Measurements from ENCODE around the gene CBL. TPM values are rescaled to one million over a fixed set of nuclear protein-coding genes. Genes with fewer than 3 reads are reported as not detected.

The CBL gene
- total RNA-seq, 1 experiment from 2014 or later, result 56.4 TPM

- H2AFZ ChIP-seq (ENCODE audit: low read length), result no peak overlapping the region
- no peak overlapping the region for H3K4me2 ChIP-seq (ENCODE audit: insufficient read depth, insufficient read length, low read length)
- no peak overlapping the region for H3K18ac ChIP-seq (ENCODE audit: insufficient read length, low read depth, low read length)
- H2BK20ac ChIP-seq (ENCODE audit: low read depth, low read length, poor library complexity, severe bottlenecking), result no peak overlapping the region
- H3K79me1 ChIP-seq (ENCODE audit: insufficient read depth, low read depth, low read length, poor library complexity, severe bottlenecking), result no peaks in the 10 kb centered on the region
- no peak overlapping the region for H3K9ac ChIP-seq (ENCODE audit: extremely low read depth, insufficient read length, low read length)
- no peak for TF ChIP-seq CTCF (conservative IDR thresholded peaks at IDR 0.05)
- Mint-ChIP-seq H3K4me1 (peaks cover 21 to 34% of the 10 kb centered on the region in 2 experiments), H3K9me3 (no peaks in the 10 kb centered on the region; a peak in 1 of 5 replicates), H3K27me3 (ENCODE audit: low read depth) (no peaks in the 10 kb centered on the region; the same call in none of the 2 replicates), H3K27ac (no peak overlapping the region), H3K36me3 (ENCODE audit: insufficient read depth in 1 of 3, low read depth in 3 of 3) (no peaks in the 10 kb centered on the region; a peak in 1 of 7 replicates), H3K4me3 (peak overlapping the region in 1 of 2 experiments; percentile 18; a peak in 1 of 5 replicates)
- H3K4ac ChIP-seq (ENCODE audit: low read depth, low read length), result no peak overlapping the region
- no peak overlapping the region for H2BK15ac ChIP-seq (ENCODE audit: low read depth, low read length)
- no peak overlapping the region for H2AK5ac ChIP-seq (ENCODE audit: insufficient read length, low read length)
- H3K14ac ChIP-seq (ENCODE audit: insufficient read depth, low read length), result no peak overlapping the region; the same call in 1 of the 2 replicates
- WGBS (ENCODE audit: extremely low coverage, insufficient read length, low lambda C conversion rate), result no CpG with 5 or more reads among the region's 7 CpGs
- no peaks in the 10 kb centered on the region for H3K9me3 ChIP-seq (ENCODE audit: control insufficient read depth, low read depth, low read length)
- no peaks in the 10 kb centered on the region for H4K20me1 ChIP-seq (ENCODE audit: control insufficient read depth, insufficient read depth, insufficient read length)
- no peak for DNase-seq
- no peak overlapping the region for H2BK12ac ChIP-seq (ENCODE audit: insufficient read length, low read depth, low read length)
- H2BK5ac ChIP-seq (ENCODE audit: insufficient read length, low read length), result no peak overlapping the region
- H4K8ac ChIP-seq (replicated peaks; ENCODE audit: insufficient read length, low read depth, low read length), result no peak overlapping the region
- H3K23me2 ChIP-seq (ENCODE audit: insufficient read length, low read depth, low read length, poor library complexity, severe bottlenecking), result no peaks in the 10 kb centered on the region
- H4K91ac ChIP-seq (ENCODE audit: insufficient read length, low read depth, low read length), result no peak overlapping the region
- no peaks in the 10 kb centered on the region for H3K79me2 ChIP-seq (ENCODE audit: insufficient read depth, low read length)
- no peaks in the 10 kb centered on the region for H3K27me3 ChIP-seq (ENCODE audit: insufficient read depth, low read length)
- H3K27ac ChIP-seq (ENCODE audit: insufficient read length, low read depth, low read length), result no peak overlapping the region
- no peak overlapping the region for H3T11ph ChIP-seq (ENCODE audit: low read length)
- no peak overlapping the region for H4K5ac ChIP-seq (ENCODE audit: insufficient read length, low read depth, low read length)
- H2BK120ac ChIP-seq (ENCODE audit: low read depth, low read length, poor library complexity, severe bottlenecking), result no peak overlapping the region
- H3K4me1 ChIP-seq (ENCODE audit: insufficient read depth, low read length), result peaks cover 2% of the 10 kb centered on the region; the same call in 1 of the 2 replicates
- no peak overlapping the region for H3K23ac ChIP-seq (ENCODE audit: insufficient read length, low read depth, low read length)
- H3K56ac ChIP-seq (ENCODE audit: insufficient read length, low read depth, low read length), result no peak overlapping the region
Measured at GRCh38 chr11:119194811-119195440, 11.2 kb upstream of the CBL start.

Measured in H9 (cell line).